Heart left ventricle (tissue), 13 donors: ENCODE data around the gene CCDC30.

Experiments
- CTCF ChIP-seq, 12 donors: fragments of 200-600 bp; sonication (generic) in 4 of 12; IDR thresholded peaks; one replicate each; pipeline versions ENCODE4 v1.5.0 to v1.8.0; 2018 to 2022; ENCODE audit warnings: antibody characterized with exemption in 12 of 12, mild to moderate bottlenecking in 5 of 12
- POLR2A ChIP-seq, 2 donors: fragments of 450-650 bp; IDR thresholded peaks; one replicate each; pipeline ENCODE4 v1.6.1; 2017; ENCODE audit warnings: antibody characterized with exemption in 2 of 2, mild to moderate bottlenecking in 2 of 2, moderate library complexity in 2 of 2
- donor health status: ischemic (EF 13 %, LVEDD 7.1; RV severe dilation, severe dysfunction).
- donor health status: DM: no; HTN: yes; CAD: no.
- donor health status: DM: no; HTN: no; CAD: no.
- donor health status: ischemic (EF 25% LVEDD 6.9; RV normal size, moderate dysfunction).
- donor health status: ischemic (EF 25% LVEDD 5.7; RV mildly dilated, moderate dysfunction).
- donor health status: ischemic (EF 35%, LVEDD 5.7; RV mildly dilated, moderate dysfunction).
- donor health status: nonischemic (EF 11% LVEDD 7.7; RV severe dilation, severe dysfunction).
- donor health status: DM: yes; HTN: yes; CAD: no.
- donor health status: PGD.
- donor health status: ischemic (EF 29% LVEDD 5.4; RV normal size, mild dysfunction).
- donor health status: nonischemic (EF 23%, LVEDD 6.1; RV moderate dilation, normal function).

DNA sequence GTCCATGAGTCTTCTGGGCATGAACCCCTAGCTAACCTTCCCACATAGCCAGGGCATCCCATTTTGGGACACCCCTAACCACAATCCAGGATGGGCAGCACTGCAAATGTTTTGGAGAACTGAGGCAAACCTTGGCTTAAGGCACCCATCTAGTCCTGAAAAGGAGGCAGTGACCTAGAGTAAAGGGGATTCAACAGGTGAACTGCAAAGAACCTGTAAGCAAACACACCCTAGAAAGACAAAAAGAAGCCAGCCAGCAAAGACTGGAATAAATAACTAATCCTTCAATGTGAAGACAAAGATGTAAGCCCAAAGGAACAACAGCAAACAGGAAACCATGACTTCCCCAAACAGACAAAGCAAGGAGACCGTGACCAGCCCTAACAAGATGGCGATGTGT, 138.4 kb downstream of the CCDC30 start:
- TF ChIP-seq CTCF (IDR thresholded peaks at IDR 0.05) (no peak), POLR2A (IDR thresholded peaks at IDR 0.05) (no peak)
